HEK293T (cell line): Measurements from ENCODE around the gene SLC39A12.

Experiments used
- ARNT ChIP-seq: fragments of 450-650 bp; IDR thresholded peaks from 2 replicates; pipeline ENCODE4 v1.6.1; 2017; ENCODE audit warnings: mild to moderate bottlenecking
- BHLHE40 ChIP-seq: fragments of 450-650 bp; IDR thresholded peaks from 2 replicates; pipeline ENCODE4 v1.6.1; 2016; ENCODE audit warnings: mild to moderate bottlenecking, moderate library complexity, borderline replicate concordance
- FOXA1 ChIP-seq: fragments of 450-650 bp; IDR thresholded peaks from 2 replicates; pipeline ENCODE4 v1.6.1; 2016; ENCODE audit warnings: mild to moderate bottlenecking
- FOXM1 ChIP-seq: fragments of 450-650 bp; IDR thresholded peaks from 2 replicates; pipeline ENCODE4 v1.6.1; 2017; ENCODE audit warnings: mild to moderate bottlenecking, borderline replicate concordance
- L3MBTL2 ChIP-seq: fragments of 450-650 bp; conservative IDR thresholded peaks from 2 replicates; pipeline ENCODE4 v1.6.1; 2016; ENCODE audit warnings: mild to moderate bottlenecking
- NFRKB ChIP-seq: fragments of 450-650 bp; IDR thresholded peaks from 2 replicates; pipeline ENCODE4 v1.6.1; 2016; ENCODE audit warnings: mild to moderate bottlenecking, moderate library complexity
- PKNOX1 ChIP-seq: fragments of 450-650 bp; IDR thresholded peaks from 2 replicates; pipeline ENCODE4 v1.6.1; 2016
- SUZ12 ChIP-seq: fragments of 450-650 bp; IDR thresholded peaks from 2 replicates; pipeline ENCODE4 v1.6.1; 2016; ENCODE audit warnings: mild to moderate bottlenecking

DNA sequence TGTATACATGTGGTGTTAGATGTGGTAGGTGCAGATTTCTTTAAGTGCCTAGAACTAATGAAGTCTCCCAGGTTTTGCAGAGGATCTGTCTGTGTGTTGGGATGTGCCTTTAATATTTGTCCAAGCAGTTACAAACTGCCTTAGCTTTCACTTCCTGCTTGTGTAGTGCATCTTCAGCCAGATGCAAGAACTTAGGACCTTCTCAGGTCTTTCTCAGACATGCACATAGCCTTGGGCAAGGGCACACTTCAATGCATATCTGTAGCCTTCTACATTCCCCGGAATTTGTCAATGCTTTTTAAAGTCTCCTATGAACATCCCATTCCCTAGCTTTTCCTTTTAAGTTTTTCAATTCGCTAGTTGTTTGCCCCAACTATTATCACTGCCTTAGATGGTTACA lies 47.2 kb upstream of the SLC39A12 start:
- TF ChIP-seq FOXM1 (no peak), SUZ12 (no peak), PKNOX1 (no peak), ARNT (no peak), BHLHE40 (no peak), L3MBTL2 (no peak), NFRKB (no peak), FOXA1 (no peak)
